WTC11 (cell line): ENCODE measurements around the gene ISG15. TPM values are rescaled to one million over a fixed set of nuclear protein-coding genes. Genes with fewer than 3 reads are reported as not detected.

Experiments
- ATAC-seq: fragments of 200-7000 bp; cut with Tn5 transposase; 2 replicates; pipeline ENCODE4 v1.10.0; 2021; ENCODE audit warnings: mild to moderate bottlenecking, moderate library complexity
- CTCF ChIA-PET: fragments of 300-600 bp; sonication (Branson Sonifier 250); formaldehyde crosslinking; loops from one replicate; lab custom pipeline; 2021; ENCODE audit warnings: antibody characterized with exemption; lab: Charles Lee
- POLR2A ChIA-PET: fragments of 350-600 bp; sonication (Branson Sonifier 250); formaldehyde crosslinking; loops from one replicate; lab custom pipeline; 2021; ENCODE audit warnings: antibody characterized with exemption; lab: Charles Lee
- DNase-seq: peaks from one replicate; pipeline ENCODE4 v3.0.0; 2021; ENCODE audit warnings: low spot score
- H3K27ac Mint-ChIP-seq: 2 replicates; pipeline ENCODE4 v1.8.0; 2021; ENCODE audit warnings: mixed read lengths
- H3K27me3 Mint-ChIP-seq: 2 replicates; pipeline ENCODE4 v1.8.0; 2021; ENCODE audit warnings: low read depth, mild to moderate bottlenecking, moderate library complexity, mixed read lengths
- H3K36me3 Mint-ChIP-seq: 2 replicates; pipeline ENCODE4 v1.8.0; 2021; ENCODE audit warnings: mixed read lengths
- H3K4me1 Mint-ChIP-seq: 2 replicates; pipeline ENCODE4 v1.8.0; 2022; ENCODE audit warnings: mixed read lengths
- H3K4me3 Mint-ChIP-seq: 2 replicates; pipeline ENCODE4 v1.8.0; 2021; ENCODE audit warnings: mild to moderate bottlenecking, moderate library complexity, mixed read lengths
- H3K9me3 Mint-ChIP-seq: 2 replicates; pipeline ENCODE4 v1.8.0; 2021; ENCODE audit warnings: mixed read lengths
- ELF4 ChIP-seq: sonication (generic); formaldehyde crosslinking; IDR thresholded peaks from 2 replicates; pipeline ENCODE4 v1.8.1; 2022; ENCODE audit warnings: low read depth, mild to moderate bottlenecking, moderate library complexity, missing genetic modification reagents
- GRHL2 ChIP-seq: fragments of 250-450 bp; sonication (Bioruptor Pico); IDR thresholded peaks from 2 replicates; pipeline ENCODE4 v1.8.0; 2022; ENCODE audit warnings: mild to moderate bottlenecking, moderate library complexity; ENCODE audit not compliant: insufficient replicate concordance, severe bottlenecking
- NR3C1 ChIP-seq: sonication (generic); formaldehyde crosslinking; conservative IDR thresholded peaks from 2 replicates; pipeline ENCODE4 v1.8.1; 2023; ENCODE audit warnings: low read depth, mild to moderate bottlenecking, missing genetic modification reagents
- RORB ChIP-seq: fragments of 250-450 bp; sonication (Bioruptor Pico); IDR thresholded peaks from 2 replicates; pipeline ENCODE4 v1.9.0; 2021; ENCODE audit warnings: mild to moderate bottlenecking
- SMAD3 ChIP-seq: sonication (generic); formaldehyde crosslinking; IDR thresholded peaks from 2 replicates; pipeline ENCODE4 v1.8.0; 2022; ENCODE audit warnings: missing genetic modification reagents, mild to moderate bottlenecking, borderline replicate concordance
- TCF7 ChIP-seq: sonication (generic); formaldehyde crosslinking; IDR thresholded peaks from 2 replicates; pipeline ENCODE4 v1.8.0; 2022; ENCODE audit warnings: mild to moderate bottlenecking, low read depth, missing genetic modification reagents, moderate library complexity
- TEAD1 ChIP-seq: sonication (generic); formaldehyde crosslinking; IDR thresholded peaks from 2 replicates; pipeline ENCODE4 v1.8.0; 2022; ENCODE audit warnings: mild to moderate bottlenecking, missing genetic modification reagents
- ZNF138 ChIP-seq: sonication (generic); formaldehyde crosslinking; conservative IDR thresholded peaks from 2 replicates; pipeline ENCODE4 v1.8.1; 2022; ENCODE audit warnings: mild to moderate bottlenecking, moderate library complexity, missing genetic modification reagents
- ZNF219 ChIP-seq: sonication (generic); formaldehyde crosslinking; IDR thresholded peaks from 2 replicates; pipeline ENCODE4 v1.8.0; 2023; ENCODE audit warnings: missing genetic modification reagents, mild to moderate bottlenecking, borderline replicate concordance
- ZNF232 ChIP-seq: sonication (generic); formaldehyde crosslinking; IDR thresholded peaks from 2 replicates; pipeline ENCODE4 v1.8.0; 2022; ENCODE audit warnings: mild to moderate bottlenecking, missing genetic modification reagents
- ZNF263 ChIP-seq: sonication (generic); formaldehyde crosslinking; IDR thresholded peaks from 2 replicates; pipeline ENCODE4 v1.8.1; 2022; ENCODE audit warnings: low read depth, mild to moderate bottlenecking, moderate library complexity, missing genetic modification reagents
- total RNA-seq: library from RNA; stranded (reverse); gene quantifications from 3 replicates; pipeline ENCODE4 v1.2.3, GENCODE V29; 2021
- TF ChIP-seq, protein P1 (sequence below): sonication (generic); formaldehyde crosslinking; conservative IDR thresholded peaks from 2 replicates; pipeline ENCODE4 v1.8.1; 2023; ENCODE audit warnings: mild to moderate bottlenecking, low read depth, missing genetic modification reagents, moderate library complexity
- TF ChIP-seq, protein P2 (sequence below): sonication (generic); formaldehyde crosslinking; IDR thresholded peaks from 2 replicates; pipeline ENCODE4 v1.8.0; 2023; ENCODE audit warnings: missing genetic modification reagents, mild to moderate bottlenecking, borderline replicate concordance
- TF ChIP-seq, protein P3 (sequence below): sonication (generic); formaldehyde crosslinking; conservative IDR thresholded peaks from 2 replicates; pipeline ENCODE4 v1.8.1; 2022; ENCODE audit warnings: mild to moderate bottlenecking, missing genetic modification reagents
- TF ChIP-seq, protein P4 (sequence below): fragments of 250-450 bp; sonication (Bioruptor Pico); IDR thresholded peaks from 2 replicates; pipeline ENCODE4 v1.9.0; 2021; ENCODE audit warnings: mild to moderate bottlenecking
- TF ChIP-seq, protein P5 (sequence below): sonication (generic); formaldehyde crosslinking; IDR thresholded peaks from 2 replicates; pipeline ENCODE4 v1.8.1; 2023; ENCODE audit warnings: mild to moderate bottlenecking, missing genetic modification reagents, moderate library complexity
- TF ChIP-seq, protein P6 (sequence below): sonication (generic); formaldehyde crosslinking; IDR thresholded peaks from 2 replicates; pipeline ENCODE4 v1.8.1; 2022; ENCODE audit warnings: low read depth, missing genetic modification reagents, borderline replicate concordance
- TF ChIP-seq, protein P7 (sequence below): sonication (generic); formaldehyde crosslinking; IDR thresholded peaks from 2 replicates; pipeline ENCODE4 v1.8.0; 2023; ENCODE audit warnings: missing genetic modification reagents

The ISG15 gene
- total RNA-seq, 1 experiment from 2014 or later, result 29.5 TPM

DNA sequence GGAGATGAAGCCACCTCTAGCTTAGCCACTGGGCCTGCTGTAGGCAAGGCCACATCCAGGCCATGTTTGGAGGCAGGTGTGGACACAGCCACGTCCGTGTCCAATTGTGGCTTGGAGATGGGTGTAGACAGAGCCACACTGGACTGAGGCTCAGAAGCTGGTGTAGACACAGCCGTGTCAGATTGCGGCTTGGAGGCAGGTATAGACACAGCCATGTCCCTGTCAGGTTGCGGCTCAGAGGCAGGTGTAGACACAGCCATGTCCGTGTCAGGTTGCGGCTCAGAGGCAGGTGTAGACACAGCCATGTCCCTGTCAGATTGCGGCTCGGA is 33.6 kb upstream of the ISG15 start:
- Mint-ChIP-seq H3K27ac (no peak overlapping the region), H3K4me1 (peaks cover 4% of the 10 kb centered on the region), H3K4me3 (no peak overlapping the region), H3K27me3 (peaks cover 27% of the 10 kb centered on the region), H3K9me3 (peaks cover 3% of the 10 kb centered on the region), H3K36me3 (peaks cover 3% of the 10 kb centered on the region; the same call in 1 of the 2 replicates)
- POLR2A ChIA-PET, result no interaction called here
- no peak for TF ChIP-seq TCF7 (CRISPR knock-in tag)
- TF ChIP-seq, protein P1, sequence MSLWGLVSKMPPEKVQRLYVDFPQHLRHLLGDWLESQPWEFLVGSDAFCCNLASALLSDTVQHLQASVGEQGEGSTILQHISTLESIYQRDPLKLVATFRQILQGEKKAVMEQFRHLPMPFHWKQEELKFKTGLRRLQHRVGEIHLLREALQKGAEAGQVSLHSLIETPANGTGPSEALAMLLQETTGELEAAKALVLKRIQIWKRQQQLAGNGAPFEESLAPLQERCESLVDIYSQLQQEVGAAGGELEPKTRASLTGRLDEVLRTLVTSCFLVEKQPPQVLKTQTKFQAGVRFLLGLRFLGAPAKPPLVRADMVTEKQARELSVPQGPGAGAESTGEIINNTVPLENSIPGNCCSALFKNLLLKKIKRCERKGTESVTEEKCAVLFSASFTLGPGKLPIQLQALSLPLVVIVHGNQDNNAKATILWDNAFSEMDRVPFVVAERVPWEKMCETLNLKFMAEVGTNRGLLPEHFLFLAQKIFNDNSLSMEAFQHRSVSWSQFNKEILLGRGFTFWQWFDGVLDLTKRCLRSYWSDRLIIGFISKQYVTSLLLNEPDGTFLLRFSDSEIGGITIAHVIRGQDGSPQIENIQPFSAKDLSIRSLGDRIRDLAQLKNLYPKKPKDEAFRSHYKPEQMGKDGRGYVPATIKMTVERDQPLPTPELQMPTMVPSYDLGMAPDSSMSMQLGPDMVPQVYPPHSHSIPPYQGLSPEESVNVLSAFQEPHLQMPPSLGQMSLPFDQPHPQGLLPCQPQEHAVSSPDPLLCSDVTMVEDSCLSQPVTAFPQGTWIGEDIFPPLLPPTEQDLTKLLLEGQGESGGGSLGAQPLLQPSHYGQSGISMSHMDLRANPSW (CRISPR knock-in tag), result no peak
- TF ChIP-seq, protein P2, sequence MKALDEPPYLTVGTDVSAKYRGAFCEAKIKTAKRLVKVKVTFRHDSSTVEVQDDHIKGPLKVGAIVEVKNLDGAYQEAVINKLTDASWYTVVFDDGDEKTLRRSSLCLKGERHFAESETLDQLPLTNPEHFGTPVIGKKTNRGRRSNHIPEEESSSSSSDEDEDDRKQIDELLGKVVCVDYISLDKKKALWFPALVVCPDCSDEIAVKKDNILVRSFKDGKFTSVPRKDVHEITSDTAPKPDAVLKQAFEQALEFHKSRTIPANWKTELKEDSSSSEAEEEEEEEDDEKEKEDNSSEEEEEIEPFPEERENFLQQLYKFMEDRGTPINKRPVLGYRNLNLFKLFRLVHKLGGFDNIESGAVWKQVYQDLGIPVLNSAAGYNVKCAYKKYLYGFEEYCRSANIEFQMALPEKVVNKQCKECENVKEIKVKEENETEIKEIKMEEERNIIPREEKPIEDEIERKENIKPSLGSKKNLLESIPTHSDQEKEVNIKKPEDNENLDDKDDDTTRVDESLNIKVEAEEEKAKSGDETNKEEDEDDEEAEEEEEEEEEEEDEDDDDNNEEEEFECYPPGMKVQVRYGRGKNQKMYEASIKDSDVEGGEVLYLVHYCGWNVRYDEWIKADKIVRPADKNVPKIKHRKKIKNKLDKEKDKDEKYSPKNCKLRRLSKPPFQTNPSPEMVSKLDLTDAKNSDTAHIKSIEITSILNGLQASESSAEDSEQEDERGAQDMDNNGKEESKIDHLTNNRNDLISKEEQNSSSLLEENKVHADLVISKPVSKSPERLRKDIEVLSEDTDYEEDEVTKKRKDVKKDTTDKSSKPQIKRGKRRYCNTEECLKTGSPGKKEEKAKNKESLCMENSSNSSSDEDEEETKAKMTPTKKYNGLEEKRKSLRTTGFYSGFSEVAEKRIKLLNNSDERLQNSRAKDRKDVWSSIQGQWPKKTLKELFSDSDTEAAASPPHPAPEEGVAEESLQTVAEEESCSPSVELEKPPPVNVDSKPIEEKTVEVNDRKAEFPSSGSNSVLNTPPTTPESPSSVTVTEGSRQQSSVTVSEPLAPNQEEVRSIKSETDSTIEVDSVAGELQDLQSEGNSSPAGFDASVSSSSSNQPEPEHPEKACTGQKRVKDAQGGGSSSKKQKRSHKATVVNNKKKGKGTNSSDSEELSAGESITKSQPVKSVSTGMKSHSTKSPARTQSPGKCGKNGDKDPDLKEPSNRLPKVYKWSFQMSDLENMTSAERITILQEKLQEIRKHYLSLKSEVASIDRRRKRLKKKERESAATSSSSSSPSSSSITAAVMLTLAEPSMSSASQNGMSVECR (CRISPR knock-in tag), result no peak
- no peak for TF ChIP-seq GRHL2 (CRISPR knock-in tag)
- no peak for TF ChIP-seq ZNF138 (CRISPR knock-in tag)
- TF ChIP-seq, protein P3, sequence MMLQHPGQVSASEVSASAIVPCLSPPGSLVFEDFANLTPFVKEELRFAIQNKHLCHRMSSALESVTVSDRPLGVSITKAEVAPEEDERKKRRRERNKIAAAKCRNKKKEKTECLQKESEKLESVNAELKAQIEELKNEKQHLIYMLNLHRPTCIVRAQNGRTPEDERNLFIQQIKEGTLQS (CRISPR knock-in tag), result no peak
- no peak for TF ChIP-seq ELF4 (CRISPR knock-in tag)
- no peak for TF ChIP-seq TEAD1 (CRISPR knock-in tag)
- TF ChIP-seq, protein P4, sequence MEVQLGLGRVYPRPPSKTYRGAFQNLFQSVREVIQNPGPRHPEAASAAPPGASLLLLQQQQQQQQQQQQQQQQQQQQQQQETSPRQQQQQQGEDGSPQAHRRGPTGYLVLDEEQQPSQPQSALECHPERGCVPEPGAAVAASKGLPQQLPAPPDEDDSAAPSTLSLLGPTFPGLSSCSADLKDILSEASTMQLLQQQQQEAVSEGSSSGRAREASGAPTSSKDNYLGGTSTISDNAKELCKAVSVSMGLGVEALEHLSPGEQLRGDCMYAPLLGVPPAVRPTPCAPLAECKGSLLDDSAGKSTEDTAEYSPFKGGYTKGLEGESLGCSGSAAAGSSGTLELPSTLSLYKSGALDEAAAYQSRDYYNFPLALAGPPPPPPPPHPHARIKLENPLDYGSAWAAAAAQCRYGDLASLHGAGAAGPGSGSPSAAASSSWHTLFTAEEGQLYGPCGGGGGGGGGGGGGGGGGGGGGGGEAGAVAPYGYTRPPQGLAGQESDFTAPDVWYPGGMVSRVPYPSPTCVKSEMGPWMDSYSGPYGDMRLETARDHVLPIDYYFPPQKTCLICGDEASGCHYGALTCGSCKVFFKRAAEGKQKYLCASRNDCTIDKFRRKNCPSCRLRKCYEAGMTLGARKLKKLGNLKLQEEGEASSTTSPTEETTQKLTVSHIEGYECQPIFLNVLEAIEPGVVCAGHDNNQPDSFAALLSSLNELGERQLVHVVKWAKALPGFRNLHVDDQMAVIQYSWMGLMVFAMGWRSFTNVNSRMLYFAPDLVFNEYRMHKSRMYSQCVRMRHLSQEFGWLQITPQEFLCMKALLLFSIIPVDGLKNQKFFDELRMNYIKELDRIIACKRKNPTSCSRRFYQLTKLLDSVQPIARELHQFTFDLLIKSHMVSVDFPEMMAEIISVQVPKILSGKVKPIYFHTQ (CRISPR knock-in tag), result no peak
- TF ChIP-seq ZNF263 (CRISPR knock-in tag), result no peak
- TF ChIP-seq, protein P5, sequence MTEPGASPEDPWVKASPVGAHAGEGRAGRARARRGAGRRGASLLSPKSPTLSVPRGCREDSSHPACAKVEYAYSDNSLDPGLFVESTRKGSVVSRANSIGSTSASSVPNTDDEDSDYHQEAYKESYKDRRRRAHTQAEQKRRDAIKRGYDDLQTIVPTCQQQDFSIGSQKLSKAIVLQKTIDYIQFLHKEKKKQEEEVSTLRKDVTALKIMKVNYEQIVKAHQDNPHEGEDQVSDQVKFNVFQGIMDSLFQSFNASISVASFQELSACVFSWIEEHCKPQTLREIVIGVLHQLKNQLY (CRISPR knock-in tag), result no peak
- DNase-seq (no peak), ATAC-seq (no peak)
- CTCF ChIA-PET, result interaction anchor here (1.1 to 2.5 kb wide), 3 partner anchors 22 to 84 kb away, joined by 4 to 12 read pairs (median 4); no protein-coding TSS in a partner anchor

DNA sequence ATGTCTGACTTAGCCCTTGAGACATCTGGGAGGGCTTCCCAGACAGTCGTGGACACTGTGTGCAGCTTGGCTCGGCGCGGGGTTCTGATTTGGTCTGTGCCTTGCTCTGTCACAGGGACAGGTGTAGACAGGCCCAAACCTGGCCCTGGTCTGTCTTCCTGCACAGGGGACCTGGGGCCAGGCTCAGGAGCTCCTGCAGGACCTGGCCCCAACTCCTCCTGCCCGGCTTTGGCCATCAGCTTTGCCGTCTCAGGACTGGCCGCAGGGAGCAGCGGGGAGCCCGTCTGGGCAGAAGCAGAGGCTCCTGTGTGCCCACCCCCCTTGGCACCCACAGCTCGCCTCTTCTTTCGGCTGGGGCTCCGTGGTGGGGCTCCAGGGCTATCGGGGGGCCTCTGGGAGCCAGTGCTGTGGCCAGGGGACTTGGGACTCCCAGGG is 33.1 kb upstream of the ISG15 start:
- Mint-ChIP-seq H3K36me3 (peaks cover 3% of the 10 kb centered on the region; the same call in 1 of the 2 replicates), H3K4me3 (no peak overlapping the region), H3K27me3 (peaks cover 28% of the 10 kb centered on the region), H3K9me3 (peaks cover 3% of the 10 kb centered on the region), H3K27ac (no peak overlapping the region), H3K4me1 (peaks cover 4% of the 10 kb centered on the region)
- ChIA-PET POLR2A (no interaction called here), CTCF (interaction anchor here (1.2 to 6.3 kb wide), 5 partner anchors 21 to 84 kb away, joined by 3 to 47 read pairs (median 4); partner anchors contain the start of gene HES4)
- DNase-seq (no peak), ATAC-seq (no peak)
- TF ChIP-seq RORB (CRISPR knock-in tag) (no peak), ZNF232 (no peak), ZNF219 (CRISPR knock-in tag) (no peak), NR3C1 (no peak), SMAD3 (CRISPR knock-in tag) (no peak)
- TF ChIP-seq, protein P1 (CRISPR knock-in tag), result no peak
- TF ChIP-seq, protein P6, sequence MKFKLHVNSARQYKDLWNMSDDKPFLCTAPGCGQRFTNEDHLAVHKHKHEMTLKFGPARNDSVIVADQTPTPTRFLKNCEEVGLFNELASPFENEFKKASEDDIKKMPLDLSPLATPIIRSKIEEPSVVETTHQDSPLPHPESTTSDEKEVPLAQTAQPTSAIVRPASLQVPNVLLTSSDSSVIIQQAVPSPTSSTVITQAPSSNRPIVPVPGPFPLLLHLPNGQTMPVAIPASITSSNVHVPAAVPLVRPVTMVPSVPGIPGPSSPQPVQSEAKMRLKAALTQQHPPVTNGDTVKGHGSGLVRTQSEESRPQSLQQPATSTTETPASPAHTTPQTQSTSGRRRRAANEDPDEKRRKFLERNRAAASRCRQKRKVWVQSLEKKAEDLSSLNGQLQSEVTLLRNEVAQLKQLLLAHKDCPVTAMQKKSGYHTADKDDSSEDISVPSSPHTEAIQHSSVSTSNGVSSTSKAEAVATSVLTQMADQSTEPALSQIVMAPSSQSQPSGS, result no peak
- TF ChIP-seq, protein P7, sequence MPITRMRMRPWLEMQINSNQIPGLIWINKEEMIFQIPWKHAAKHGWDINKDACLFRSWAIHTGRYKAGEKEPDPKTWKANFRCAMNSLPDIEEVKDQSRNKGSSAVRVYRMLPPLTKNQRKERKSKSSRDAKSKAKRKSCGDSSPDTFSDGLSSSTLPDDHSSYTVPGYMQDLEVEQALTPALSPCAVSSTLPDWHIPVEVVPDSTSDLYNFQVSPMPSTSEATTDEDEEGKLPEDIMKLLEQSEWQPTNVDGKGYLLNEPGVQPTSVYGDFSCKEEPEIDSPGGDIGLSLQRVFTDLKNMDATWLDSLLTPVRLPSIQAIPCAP, result no peak
